B cell (primary cell): Measurements from ENCODE around the gene CPD.
"Not testable (repeated sequence)": the region's sequence is repeated elsewhere in the genome, so short reads cannot be mapped to it uniquely, and the experiment has no call there.

ENCODE experiments used
- EZH2 ChIP-seq: IDR thresholded peaks from 2 replicates; pipeline ENCODE4 v1.6.1; 2012; ENCODE audit warnings: borderline replicate concordance, low read depth, mild to moderate bottlenecking, moderate library complexity, low read length; ENCODE audit not compliant: insufficient read depth, poor library complexity, severe bottlenecking
- TF ChIP-seq, protein P1 (sequence below): fragments of 200-600 bp; IDR thresholded peaks from one replicate; pipeline ENCODE4 v1.8.0; 2022; ENCODE audit warnings: antibody characterized with exemption, mild to moderate bottlenecking

DNA sequence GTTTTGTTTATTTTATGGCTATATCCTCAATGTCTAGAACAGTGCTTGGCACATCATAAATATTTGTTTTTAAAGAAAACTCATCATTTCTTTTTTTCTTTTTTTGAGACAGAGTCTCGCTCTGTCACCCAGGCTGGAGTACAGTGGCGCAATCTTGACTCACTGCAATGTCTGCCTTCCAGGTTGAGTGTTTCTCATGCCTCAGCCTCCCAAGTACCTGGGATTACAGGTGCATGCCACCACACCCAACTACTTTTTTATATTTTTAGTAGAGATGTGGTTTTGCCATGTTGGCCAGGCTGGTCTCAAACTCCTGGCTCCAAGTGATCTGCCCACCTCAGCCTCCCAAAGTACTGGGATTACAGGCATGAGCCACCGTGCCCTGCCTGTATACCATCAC lies 35.5 kb upstream of the CPD start:
- TF ChIP-seq, protein P1, sequence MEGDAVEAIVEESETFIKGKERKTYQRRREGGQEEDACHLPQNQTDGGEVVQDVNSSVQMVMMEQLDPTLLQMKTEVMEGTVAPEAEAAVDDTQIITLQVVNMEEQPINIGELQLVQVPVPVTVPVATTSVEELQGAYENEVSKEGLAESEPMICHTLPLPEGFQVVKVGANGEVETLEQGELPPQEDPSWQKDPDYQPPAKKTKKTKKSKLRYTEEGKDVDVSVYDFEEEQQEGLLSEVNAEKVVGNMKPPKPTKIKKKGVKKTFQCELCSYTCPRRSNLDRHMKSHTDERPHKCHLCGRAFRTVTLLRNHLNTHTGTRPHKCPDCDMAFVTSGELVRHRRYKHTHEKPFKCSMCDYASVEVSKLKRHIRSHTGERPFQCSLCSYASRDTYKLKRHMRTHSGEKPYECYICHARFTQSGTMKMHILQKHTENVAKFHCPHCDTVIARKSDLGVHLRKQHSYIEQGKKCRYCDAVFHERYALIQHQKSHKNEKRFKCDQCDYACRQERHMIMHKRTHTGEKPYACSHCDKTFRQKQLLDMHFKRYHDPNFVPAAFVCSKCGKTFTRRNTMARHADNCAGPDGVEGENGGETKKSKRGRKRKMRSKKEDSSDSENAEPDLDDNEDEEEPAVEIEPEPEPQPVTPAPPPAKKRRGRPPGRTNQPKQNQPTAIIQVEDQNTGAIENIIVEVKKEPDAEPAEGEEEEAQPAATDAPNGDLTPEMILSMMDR: not testable (repeated sequence)
- TF ChIP-seq EZH2: not testable (repeated sequence)
